Bronchial epithelial cell (primary cell): ENCODE data around the gene GIPC3. TPM values are rescaled to one million over a fixed set of nuclear protein-coding genes. Genes with fewer than 3 reads are reported as not detected.
"Not testable (repeated sequence)": the region's sequence is repeated elsewhere in the genome, so short reads cannot be mapped to it uniquely, and the experiment has no call there.

Experiments used
- DNase-seq: peaks from one replicate; pipeline ENCODE4 v3.0.0-alpha.2; 2010; ENCODE audit warnings: low read depth
- FAIRE-seq: peaks from 2 replicates; lab custom pipeline; 2011; peaks lifted over from hg19 to GRCh38; lab: Jason Lieb, UNC
- H3K27me3 ChIP-seq: 2 replicates; pipeline ENCODE4 v1.5.1; 2011; ENCODE audit warnings: low read length; ENCODE audit not compliant: control insufficient read depth, insufficient read depth
- H3K36me3 ChIP-seq: 2 replicates; pipeline ENCODE4 v1.5.1; 2011; ENCODE audit warnings: low read length; ENCODE audit not compliant: control insufficient read depth, insufficient read depth
- H3K4me3 ChIP-seq: 2 replicates; pipeline ENCODE4 v1.5.1; 2011; ENCODE audit warnings: mild to moderate bottlenecking, low read depth, low read length, control low read depth
- CTCF ChIP-seq: IDR thresholded peaks from 2 replicates; pipeline ENCODE4 v1.5.1; 2011; ENCODE audit warnings: mild to moderate bottlenecking, moderate library complexity, low read length, control low read depth, inconsistent platforms; ENCODE audit not compliant: insufficient read depth, severe bottlenecking
- total RNA-seq: library from RNA; depleted of rRNA; stranded (reverse); fragments of >200 nt; gene quantifications from 2 replicates; pipeline ENCODE4 v1.2.1, GENCODE V29; 2014

The GIPC3 gene
- total RNA-seq, 1 donor from 2014 or later = not detected

GRCh38 chr19:3578390-3578789, 6.9 kb upstream of the GIPC3 start:
- Histone ChIP-seq H3K4me3 (no peak overlapping the region), H3K27me3 (no peaks in the 10 kb centered on the region), H3K36me3 (peaks cover 8% of the 10 kb centered on the region)
- no peak for TF ChIP-seq CTCF
- FAIRE-seq (no peak), DNase-seq (no peak)

- H3K4me3 ChIP-seq = no peak overlapping the region
- DNase-seq (no peak), FAIRE-seq (no peak)
- no peak for TF ChIP-seq CTCF
- peaks cover 7% of the 10 kb centered on the region for H3K36me3 ChIP-seq
- H3K27me3 ChIP-seq = no peaks in the 10 kb centered on the region
Observed at GRCh38 chr19:3580156-3580934, 4.9 kb upstream of the GIPC3 start.

- FAIRE-seq = not testable (repeated sequence)
Observed at GRCh38 chr19:3581792-3582191, 3.5 kb upstream of the GIPC3 start.

GRCh38 chr19:3584036-3584802, 1.1 kb upstream of the GIPC3 start:
- H3K27me3 ChIP-seq, H3K4me3 ChIP-seq, DNase-seq, FAIRE-seq, H3K36me3 ChIP-seq: not testable (repeated sequence)

More at GRCh38 chr19:3581792-3582191, 3.5 kb upstream of the GIPC3 start:
- not testable (repeated sequence) for DNase-seq, H3K36me3 ChIP-seq, H3K4me3 ChIP-seq, H3K27me3 ChIP-seq

GRCh38 chr19:3586127-3586626, 899 bp downstream of the GIPC3 start:
- no peaks in the 10 kb centered on the region for H3K27me3 ChIP-seq
- peak; percentile 40 for TF ChIP-seq CTCF
- H3K4me3 ChIP-seq = no peak overlapping the region
- no peaks in the 10 kb centered on the region for H3K36me3 ChIP-seq
- DNase-seq (no peak), FAIRE-seq (no peak)

- no peaks in the 10 kb centered on the region for H3K27me3 ChIP-seq
- no peaks in the 10 kb centered on the region for H3K36me3 ChIP-seq
- no peak overlapping the region for H3K4me3 ChIP-seq
- DNase-seq (no peak), FAIRE-seq (no peak)
- TF ChIP-seq CTCF = no peak
Observed at GRCh38 chr19:3586707-3587346, 1.5 kb downstream of the GIPC3 start.
